WTC11 (cell line): ENCODE results near the gene ZNF555.

ENCODE experiments used
- CBFB ChIP-seq: sonication (generic); formaldehyde crosslinking; IDR thresholded peaks from 2 replicates; pipeline ENCODE4 v1.8.1; 2022; ENCODE audit warnings: mild to moderate bottlenecking, low read depth, missing genetic modification reagents
- ZNF121 ChIP-seq: sonication (generic); formaldehyde crosslinking; IDR thresholded peaks from 2 replicates; pipeline ENCODE4 v1.8.0; 2023; ENCODE audit warnings: missing genetic modification reagents

DNA sequence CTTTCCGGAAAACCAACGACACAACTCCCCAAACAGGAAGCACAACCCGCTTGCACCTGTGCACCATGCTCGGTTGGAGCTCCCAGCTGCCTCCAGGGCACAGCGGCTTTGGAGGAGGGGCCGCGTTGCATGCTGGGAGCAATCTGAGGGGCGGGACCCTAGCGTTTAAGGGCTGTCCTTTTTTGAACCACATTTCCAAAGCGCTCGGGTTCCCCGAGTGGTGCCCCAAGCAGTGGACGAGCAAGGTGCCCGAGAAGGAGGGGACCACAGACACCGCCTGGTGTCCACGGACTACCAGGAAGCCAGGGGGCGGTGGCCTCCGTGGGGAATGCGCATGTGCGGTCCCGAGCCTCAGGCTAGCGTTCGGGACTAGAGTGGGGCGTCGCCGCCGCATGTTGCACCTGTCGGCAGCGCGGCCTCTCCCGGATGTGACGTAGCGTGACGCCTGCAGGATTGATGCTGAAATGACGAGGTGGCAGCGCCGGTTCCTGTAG lies 47.5 kb downstream of the ZNF555 start:
- TF ChIP-seq CBFB (CRISPR knock-in tag) (no peak), ZNF121 (CRISPR knock-in tag) (no peak)
